ENCODE measurements around the gene DUSP3.

GRCh38 chr17:43825567-43825966 is 46.8 kb upstream of the DUSP3 start:
- TF ChIP-seq POLR2A (IDR thresholded peaks at IDR 0.05; ENCODE audit: low read depth, low read length) (no peak), TAF1 (IDR thresholded peaks at IDR 0.05; ENCODE audit: low read depth, low read length) (no peak), POLR2AphosphoS5 (IDR thresholded peaks at IDR 0.05; ENCODE audit: low read depth, low read length) (no peak), SPI1 (IDR thresholded peaks at IDR 0.05; ENCODE audit: low read depth, low read length) (no peak), PAX5 (IDR thresholded peaks at IDR 0.05; ENCODE audit: insufficient read depth, low read length, severe bottlenecking) (no peak), POU2F2 (IDR thresholded peaks at IDR 0.05; ENCODE audit: low read depth, low read length) (no peak)

Measured in GM12891 (cell line).